GM19463 (cell line): Measurements from ENCODE around the gene ZNF362.
A peak's percentile ranks its signal among the peaks of the same experiment; 100 is the strongest.

Source experiments
- ATAC-seq: cut with Tn5 transposase; IDR thresholded peaks from one replicate; pipeline ENCODE4 v1.9.1; 2021; ENCODE audit warnings: mild to moderate bottlenecking, moderate library complexity; ENCODE audit not compliant: unreplicated experiment

The ZNF362 gene

GRCh38 chr1:33244143-33244808 lies 12.0 kb upstream of the ZNF362 start:
- no peak for ATAC-seq

GRCh38 chr1:33244809-33245186 lies 11.5 kb upstream of the ZNF362 start:
- no peak for ATAC-seq

GRCh38 chr1:33246171-33246570 lies 10.1 kb upstream of the ZNF362 start:
- ATAC-seq = no peak

- ATAC-seq = no peak
Observed at GRCh38 chr1:33247545-33247944, 8.7 kb upstream of the ZNF362 start.

GRCh38 chr1:33248244-33248643 lies 8.0 kb upstream of the ZNF362 start:
- no peak for ATAC-seq

- no peak for ATAC-seq
Observed at GRCh38 chr1:33249422-33249821, 6.9 kb upstream of the ZNF362 start.

- no peak for ATAC-seq
Observed at GRCh38 chr1:33250217-33250616, 6.1 kb upstream of the ZNF362 start.

GRCh38 chr1:33250724-33251123 lies 5.6 kb upstream of the ZNF362 start:
- no peak for ATAC-seq

GRCh38 chr1:33254491-33254890 lies 1.8 kb upstream of the ZNF362 start:
- ATAC-seq = no peak

- peak; percentile 6 for ATAC-seq
Observed at GRCh38 chr1:33255347-33256220, 708 bp upstream of the ZNF362 start.

GRCh38 chr1:33256221-33256470 lies 146 bp upstream of the ZNF362 start:
- no peak for ATAC-seq

GRCh38 chr1:33257207-33257771 lies 997 bp downstream of the ZNF362 start:
- no peak for ATAC-seq

- ATAC-seq = no peak
Observed at GRCh38 chr1:33257772-33258712, 1.8 kb downstream of the ZNF362 start.

- no peak for ATAC-seq
Observed at GRCh38 chr1:33258788-33259274, 2.5 kb downstream of the ZNF362 start.

- ATAC-seq = no peak
Observed at GRCh38 chr1:33259879-33260278, 3.6 kb downstream of the ZNF362 start.

GRCh38 chr1:33260439-33260838 lies 4.1 kb downstream of the ZNF362 start:
- no peak for ATAC-seq

- ATAC-seq = no peak
Observed at GRCh38 chr1:33261344-33261743, 5.1 kb downstream of the ZNF362 start.

- ATAC-seq = no peak
Observed at GRCh38 chr1:33263890-33264504, 7.7 kb downstream of the ZNF362 start.

- no peak for ATAC-seq
Observed at GRCh38 chr1:33265780-33266605, 9.7 kb downstream of the ZNF362 start.

GRCh38 chr1:33266766-33267165 lies 10.5 kb downstream of the ZNF362 start:
- ATAC-seq = no peak
